Measurements from ENCODE around the gene TBXAS1. TPM values are rescaled to one million over a fixed set of nuclear protein-coding genes. Genes with fewer than 3 reads are reported as not detected.

The TBXAS1 gene
- total RNA-seq, 1 donor from 2014 or later = 35.5 TPM

DNA sequence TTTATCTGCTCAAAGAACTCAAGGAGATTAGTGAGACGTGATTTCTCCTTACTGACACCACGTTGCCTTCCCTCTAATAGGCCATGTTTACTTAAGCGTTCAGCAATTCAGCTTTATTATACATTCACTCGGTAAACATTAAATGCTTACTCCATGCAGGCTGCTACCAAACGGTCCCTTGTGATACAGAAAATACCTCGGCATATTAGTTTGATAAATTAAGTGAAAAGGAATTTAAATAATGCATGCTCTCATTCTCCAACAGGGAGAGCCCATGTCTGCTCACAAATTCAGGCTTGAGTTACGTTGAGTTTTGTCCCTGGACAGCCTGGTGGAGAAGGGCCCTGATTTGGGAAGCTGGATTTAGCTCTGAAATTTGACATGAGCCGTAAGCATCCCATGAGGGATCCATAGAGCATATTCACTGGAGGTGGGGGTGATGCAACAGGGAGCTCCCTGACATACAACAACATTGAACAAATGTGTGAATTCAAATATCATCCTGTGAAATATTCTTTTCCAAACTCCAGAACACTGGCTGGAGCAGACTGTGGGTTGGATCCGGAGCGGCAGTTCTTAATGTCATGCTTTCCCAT lies 86.3 kb downstream of the TBXAS1 start:
- peak; percentile 31 for DNase-seq (ENCODE audit: low read depth)

GRCh38 chr7:139915864-139916716 lies 87.0 kb downstream of the TBXAS1 start:
- DNase-seq (ENCODE audit: low read depth) = peak; percentile 99

DNA sequence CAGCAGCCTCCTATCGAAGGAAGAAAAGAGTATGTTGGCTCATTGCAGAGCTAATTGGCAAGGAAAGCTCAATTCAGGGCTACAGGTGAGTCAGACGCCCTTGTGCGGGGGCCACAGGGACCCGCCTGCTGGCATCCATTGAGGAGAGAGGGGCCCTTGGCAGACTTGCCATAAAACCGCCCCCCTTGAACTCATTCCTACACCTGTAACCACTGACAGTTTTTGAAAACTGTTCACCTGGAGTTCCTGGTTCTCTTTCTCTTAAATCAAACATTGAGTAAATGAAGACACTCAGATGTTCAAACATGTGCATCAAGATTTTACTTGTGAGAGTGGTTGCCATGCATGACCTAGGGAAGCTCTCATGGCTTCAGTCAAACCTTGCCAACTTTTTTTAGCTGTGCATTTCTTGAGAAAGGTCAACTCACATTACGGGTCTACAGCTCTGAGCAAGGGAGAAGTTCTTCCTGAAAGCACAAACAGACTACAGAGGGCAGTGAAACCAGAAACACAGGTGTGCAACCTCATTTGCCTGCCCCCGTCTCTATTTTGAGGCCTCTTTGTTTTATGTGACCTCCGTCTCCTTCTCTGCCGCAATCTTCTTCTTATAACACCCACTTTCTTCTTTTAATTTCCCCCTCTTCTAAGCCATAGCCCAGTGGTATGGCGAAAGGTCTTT lies 87.8 kb downstream of the TBXAS1 start:
- DNase-seq (ENCODE audit: low read depth) = peak; percentile 36

DNA sequence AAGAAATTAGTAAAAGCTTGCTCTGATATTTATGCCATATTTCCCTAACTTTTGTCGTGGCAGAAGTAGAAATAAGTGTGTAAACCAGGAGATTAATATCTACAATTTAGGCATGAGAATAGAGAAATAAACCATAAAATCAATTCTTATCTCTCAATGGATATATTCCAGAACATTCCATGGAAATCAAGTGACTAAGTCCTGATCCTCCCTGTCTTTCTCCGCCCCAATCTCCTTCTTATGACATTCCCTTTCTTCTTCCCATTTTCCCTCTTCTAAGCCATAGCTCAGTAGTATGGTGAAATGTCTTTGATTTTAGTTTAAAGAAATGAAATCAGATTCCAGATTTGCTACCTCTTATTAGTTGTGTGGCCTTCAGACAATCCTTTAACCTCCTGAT lies 88.8 kb downstream of the TBXAS1 start:
- DNase-seq (ENCODE audit: low read depth) = no peak

DNA sequence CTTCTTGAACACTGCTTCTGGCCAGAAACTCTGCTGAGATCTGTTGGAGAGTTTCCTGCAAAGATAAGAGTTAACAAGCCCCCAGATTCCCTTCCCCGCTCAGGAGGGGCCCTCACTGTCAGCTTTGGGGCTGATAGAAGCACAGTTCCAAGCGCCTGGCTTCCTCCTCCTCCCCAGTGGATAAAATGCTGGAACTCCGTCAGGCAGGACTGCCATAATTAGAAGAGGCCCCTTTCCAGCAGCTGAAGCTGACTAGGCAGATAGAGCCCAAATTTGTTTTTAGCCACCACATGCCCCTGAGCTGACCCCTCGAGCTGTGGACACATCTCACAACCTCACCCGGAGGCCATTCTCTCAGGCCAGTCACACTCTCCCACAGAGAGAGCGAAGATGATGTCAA lies 89.4 kb downstream of the TBXAS1 start:
- DNase-seq (ENCODE audit: low read depth) = no peak

DNA sequence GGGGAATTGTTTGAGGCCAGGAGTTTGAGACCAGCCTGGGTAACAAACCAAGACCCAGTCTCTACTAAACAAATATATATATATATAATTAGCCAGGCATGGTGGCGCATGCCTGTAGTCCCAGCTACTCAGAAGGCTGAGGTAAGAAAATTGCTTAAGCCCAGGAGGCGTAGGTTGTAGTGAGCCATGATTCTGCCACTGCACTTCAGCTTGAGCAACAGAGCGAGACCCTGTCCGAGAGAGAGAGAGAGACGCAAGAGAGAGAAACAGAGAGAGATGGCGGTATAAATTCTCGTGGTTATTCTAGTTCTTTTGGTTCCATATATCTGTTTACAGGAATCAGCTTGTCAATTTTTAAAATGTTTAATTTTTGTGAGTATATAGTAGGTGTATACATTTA lies 94.0 kb downstream of the TBXAS1 start:
- no peak for DNase-seq (ENCODE audit: low read depth)

DNA sequence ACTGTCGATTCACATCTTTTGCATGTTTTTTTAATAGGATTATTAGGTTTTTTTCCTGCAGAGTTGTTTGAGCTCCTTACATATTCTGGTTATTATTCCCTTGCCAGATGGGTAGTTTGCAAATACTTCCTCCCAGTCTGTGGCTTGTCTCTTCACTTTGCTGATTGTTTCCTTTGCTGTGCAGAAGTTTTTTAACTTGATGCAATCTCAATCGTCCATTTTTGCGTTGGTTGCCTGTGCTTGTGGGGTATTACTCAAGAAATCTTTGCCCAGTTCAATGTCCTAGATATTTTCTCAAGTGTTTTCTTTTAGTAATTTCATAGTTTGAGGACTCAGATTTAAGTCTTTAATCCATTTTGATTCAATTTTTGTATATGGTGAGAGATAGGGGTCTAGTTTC lies 95.4 kb downstream of the TBXAS1 start:
- DNase-seq (ENCODE audit: low read depth) = no peak

- peak; percentile 46 for DNase-seq (ENCODE audit: low read depth)
These were observed 100.2 kb downstream of the TBXAS1 start for GRCh38 chr7:139929221-139929620.

- no peak for DNase-seq (ENCODE audit: low read depth)
These were observed 101.4 kb downstream of the TBXAS1 start for GRCh38 chr7:139930286-139930965.

- no peak for DNase-seq (ENCODE audit: low read depth)
These were observed 102.3 kb downstream of the TBXAS1 start for GRCh38 chr7:139931190-139931934.

- no peak for DNase-seq (ENCODE audit: low read depth)
These were observed 103.5 kb downstream of the TBXAS1 start for GRCh38 chr7:139932531-139932930.

DNA sequence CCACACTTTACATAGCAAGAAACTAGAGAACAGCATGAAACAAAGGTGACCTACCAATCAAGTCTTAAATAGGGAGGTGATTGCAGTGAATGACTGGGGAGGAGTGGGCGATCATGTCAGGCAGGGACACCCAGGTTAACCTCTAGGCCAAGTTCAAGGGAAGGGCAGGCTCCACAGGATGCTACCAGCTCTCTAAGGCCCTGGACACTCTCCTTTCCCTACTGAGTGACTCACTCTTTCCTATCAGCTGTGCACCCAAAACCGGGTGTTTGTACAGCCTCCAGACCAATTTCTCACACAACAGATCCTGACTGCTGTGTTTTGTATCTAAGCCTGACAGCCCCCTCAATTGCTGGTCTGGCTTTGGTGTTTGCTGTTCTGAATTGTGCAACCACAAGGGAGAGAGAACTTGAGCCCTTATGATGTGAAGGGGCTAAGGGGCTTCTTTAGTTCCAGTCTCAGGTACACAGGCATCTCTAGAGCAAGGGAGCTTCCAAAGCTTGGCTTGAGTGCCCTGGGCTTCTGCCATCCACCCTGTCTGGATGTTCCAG lies 107.8 kb downstream of the TBXAS1 start:
- DNase-seq (ENCODE audit: low read depth) = peak; percentile 45

DNA sequence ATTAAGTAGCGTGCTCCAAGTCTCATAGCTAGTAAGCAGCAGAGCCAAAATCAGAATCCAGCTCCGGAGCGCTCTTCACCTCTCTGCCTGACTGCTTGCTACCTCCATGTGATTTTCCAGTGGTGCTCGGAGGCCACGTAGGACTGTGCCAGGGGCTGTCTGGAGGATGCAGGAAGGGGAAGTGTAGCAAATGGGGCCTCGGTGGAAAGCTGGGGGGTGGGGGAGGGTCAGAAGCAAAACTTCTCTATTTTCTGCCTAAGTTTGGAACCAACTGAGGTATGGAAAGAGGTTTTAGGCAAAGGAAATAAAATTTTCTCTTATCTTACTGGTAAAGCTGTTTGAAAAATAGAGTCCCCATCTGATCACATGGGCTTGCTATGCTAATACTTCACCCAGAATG lies 108.7 kb downstream of the TBXAS1 start:
- no peak for DNase-seq (ENCODE audit: low read depth)

DNA sequence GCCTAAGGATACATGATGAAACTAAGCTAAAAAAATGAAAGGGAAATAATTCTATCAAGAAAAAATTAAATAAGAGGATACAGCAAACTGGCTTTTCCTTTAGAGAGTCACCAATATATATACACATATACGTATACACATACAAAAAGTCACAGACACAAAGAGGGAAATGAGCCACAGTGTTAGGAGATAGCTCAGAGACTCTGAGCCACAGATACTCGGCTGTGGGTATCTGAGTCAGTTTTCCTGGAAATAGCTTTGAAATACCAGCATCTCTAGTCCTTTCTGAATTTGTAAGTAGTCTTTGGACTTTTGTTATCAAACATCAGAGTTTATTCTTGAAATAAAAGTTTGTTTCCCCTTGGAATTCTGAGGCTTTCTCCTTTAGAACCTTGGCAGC lies 111.8 kb downstream of the TBXAS1 start:
- no peak for DNase-seq (ENCODE audit: low read depth)

- DNase-seq (ENCODE audit: low read depth) = no peak
These were observed 112.4 kb downstream of the TBXAS1 start for GRCh38 chr7:139941421-139941820.

- DNase-seq (ENCODE audit: low read depth) = no peak
These were observed 112.8 kb downstream of the TBXAS1 start for GRCh38 chr7:139941866-139942265.

GRCh38 chr7:139942636-139943035 lies 113.6 kb downstream of the TBXAS1 start:
- DNase-seq (ENCODE audit: low read depth) = no peak

DNA sequence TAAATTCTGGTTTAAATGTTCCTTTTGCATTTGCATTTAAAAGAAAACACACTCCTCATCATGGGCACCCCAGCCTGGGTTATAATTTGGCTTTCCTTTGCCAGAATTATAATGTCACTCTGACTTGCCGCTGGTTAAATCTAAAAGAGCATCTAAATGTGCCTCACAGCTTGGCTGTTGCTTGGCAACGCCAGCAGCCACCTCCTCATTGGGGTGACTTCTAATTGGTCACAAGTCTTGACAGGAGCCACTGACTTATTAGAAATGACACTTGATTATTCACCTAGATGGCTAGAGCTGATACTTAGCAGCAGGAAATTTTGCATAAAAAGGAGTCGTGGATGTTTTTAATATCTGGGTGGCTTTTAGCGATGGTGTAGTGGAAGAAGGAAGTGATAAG lies 114.3 kb downstream of the TBXAS1 start:
- no peak for DNase-seq (ENCODE audit: low read depth)

- DNase-seq (ENCODE audit: low read depth) = no peak
These were observed 115.2 kb downstream of the TBXAS1 start for GRCh38 chr7:139944248-139944647.

GRCh38 chr7:139946533-139946932 lies 117.5 kb downstream of the TBXAS1 start:
- DNase-seq (ENCODE audit: low read depth) = no peak

- no peak for DNase-seq (ENCODE audit: low read depth)
These were observed 118.0 kb downstream of the TBXAS1 start for GRCh38 chr7:139947021-139947420.

Measured in renal cortical epithelial cell (primary cell).